Upper lobe of left lung (tissue), 6 donors: Measurements from ENCODE around the gene OSBPL3. TPM values are rescaled to one million over a fixed set of nuclear protein-coding genes. Genes with fewer than 3 reads are reported as not detected.

Experiments used
- ATAC-seq, 2 donors: fragments of 200-7000 bp; cut with Tn5 transposase; one replicate each; pipeline ENCODE4 v1.9.1; 2022; ENCODE audit warnings: mild to moderate bottlenecking in 2 of 2, moderate library complexity in 2 of 2; ENCODE audit not compliant: low FRiP score in 2 of 2
- DNase-seq, 2 donors: peaks; one replicate each; pipeline ENCODE4 v3.0.0-alpha.2; 2019 to 2020
- H3K27ac ChIP-seq, 4 donors: fragments of 200-600 bp; sonication (generic); one replicate each; pipeline ENCODE4 v1.5.1; 2016 to 2019
- H3K27me3 ChIP-seq, 4 donors: fragments of 200-600 bp; sonication (generic); one replicate each; pipeline ENCODE4 v1.5.1; 2017 to 2019
- H3K36me3 ChIP-seq, 4 donors: fragments of 200-600 bp; sonication (generic); one replicate each; pipeline ENCODE4 v1.5.1; 2016 to 2019
- H3K4me1 ChIP-seq, 4 donors: fragments of 200-600 bp; sonication (generic); one replicate each; pipeline ENCODE4 v1.5.1; 2018 to 2019
- H3K4me3 ChIP-seq, 4 donors: fragments of 200-600 bp; sonication (generic); one replicate each; pipeline ENCODE4 v1.5.1; 2017 to 2019; ENCODE audit warnings: mild to moderate bottlenecking in 2 of 4, moderate library complexity in 1 of 4
- H3K9me3 ChIP-seq, 4 donors: fragments of 200-600 bp; sonication (generic); one replicate each; pipeline ENCODE4 v1.5.1; 2018 to 2019
- EP300 ChIP-seq, 4 donors: sonication (generic); formaldehyde crosslinking; IDR thresholded peaks; one replicate each; pipeline ENCODE4 v1.5.1; 2017; ENCODE audit warnings: antibody characterized with exemption in 4 of 4, control low read depth in 2 of 4
- POLR2A ChIP-seq, 4 donors: fragments of 450-650 bp; IDR thresholded peaks; one replicate each; pipeline ENCODE4 v1.5.1; 2016 to 2017; ENCODE audit warnings: antibody characterized with exemption in 4 of 4, mild to moderate bottlenecking in 2 of 4
- POLR2AphosphoS5 ChIP-seq, 2 donors: sonication (generic); formaldehyde crosslinking; IDR thresholded peaks; one replicate each; pipeline ENCODE4 v1.5.1; 2017; ENCODE audit warnings: antibody characterized with exemption in 2 of 2
- WGBS, 2 donors: methylation state at CpG; one replicate each; pipeline ENCODE4 v1.1.5; 2017 to 2018; 5-methylcytosine and 5-hydroxymethylcytosine counted together
- total RNA-seq, 6 donors: library from RNA; depleted of rRNA in 4 of 6; stranded (reverse); fragments of >200 nt in 4 of 6; gene quantifications; one replicate each; pipeline versions ENCODE4 v1.1.0 to v1.2.1, GENCODE V29; 2016 to 2021
- TF ChIP-seq, protein P1 (sequence below), 6 experiments: fragments of 450-650 bp in 4 of 6; fragments of 200-600 bp in 2 of 6; sonication (generic) in 2 of 6; IDR thresholded peaks; one replicate each; pipeline ENCODE4 v1.5.1; 2016 to 2019; ENCODE audit warnings: antibody characterized with exemption in 6 of 6
- donor health status: DM: no; HTN: no; CAD: no; lungs with moderate emphysema.
- donor health status: DM: no; HTN: yes; CAD: no; lungs with severe emphysema.

Gene OSBPL3
- total RNA-seq, 6 donors from 2014 or later, result 17.5 to 55.5 (median 21.7) TPM

DNA sequence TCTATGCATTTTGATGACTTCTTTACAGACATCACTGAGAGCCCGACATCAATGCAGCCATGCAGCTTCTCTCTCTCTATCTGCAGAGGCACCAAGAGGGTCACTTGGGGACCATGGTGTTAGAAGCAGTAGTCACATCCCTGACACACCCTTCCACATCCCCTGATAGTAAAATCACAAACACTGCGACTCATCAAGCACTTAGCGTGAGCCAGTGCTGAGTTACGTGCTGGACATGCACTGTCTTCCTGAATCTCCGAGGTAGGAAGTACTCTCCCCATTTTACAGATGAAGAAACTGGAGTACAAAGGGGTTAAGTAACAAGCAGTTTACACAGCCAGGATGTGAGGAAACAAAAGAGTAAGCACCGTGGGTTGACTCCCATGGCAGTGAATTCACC is 109.2 kb downstream of the OSBPL3 start:
- TF ChIP-seq, protein P1, sequence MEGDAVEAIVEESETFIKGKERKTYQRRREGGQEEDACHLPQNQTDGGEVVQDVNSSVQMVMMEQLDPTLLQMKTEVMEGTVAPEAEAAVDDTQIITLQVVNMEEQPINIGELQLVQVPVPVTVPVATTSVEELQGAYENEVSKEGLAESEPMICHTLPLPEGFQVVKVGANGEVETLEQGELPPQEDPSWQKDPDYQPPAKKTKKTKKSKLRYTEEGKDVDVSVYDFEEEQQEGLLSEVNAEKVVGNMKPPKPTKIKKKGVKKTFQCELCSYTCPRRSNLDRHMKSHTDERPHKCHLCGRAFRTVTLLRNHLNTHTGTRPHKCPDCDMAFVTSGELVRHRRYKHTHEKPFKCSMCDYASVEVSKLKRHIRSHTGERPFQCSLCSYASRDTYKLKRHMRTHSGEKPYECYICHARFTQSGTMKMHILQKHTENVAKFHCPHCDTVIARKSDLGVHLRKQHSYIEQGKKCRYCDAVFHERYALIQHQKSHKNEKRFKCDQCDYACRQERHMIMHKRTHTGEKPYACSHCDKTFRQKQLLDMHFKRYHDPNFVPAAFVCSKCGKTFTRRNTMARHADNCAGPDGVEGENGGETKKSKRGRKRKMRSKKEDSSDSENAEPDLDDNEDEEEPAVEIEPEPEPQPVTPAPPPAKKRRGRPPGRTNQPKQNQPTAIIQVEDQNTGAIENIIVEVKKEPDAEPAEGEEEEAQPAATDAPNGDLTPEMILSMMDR (IDR thresholded peaks at IDR 0.05), result no peak
- no peak for TF ChIP-seq POLR2A (IDR thresholded peaks at IDR 0.05)
- no peak for TF ChIP-seq POLR2AphosphoS5 (IDR thresholded peaks at IDR 0.05)
- no peak for TF ChIP-seq EP300 (IDR thresholded peaks at IDR 0.05)
- Histone ChIP-seq H3K4me3 (no peak overlapping the region), H3K9me3 (no peaks in the 10 kb centered on the region), H3K4me1 (no peaks in the 10 kb centered on the region), H3K27ac (no peak overlapping the region), H3K27me3 (no peaks in the 10 kb centered on the region), H3K36me3 (peaks cover 0 to 3% (median 0%) of the 10 kb centered on the region in 4 donors)
- ATAC-seq (no peak), DNase-seq (no peak)
- 83 to 92% methylated on average over 6 of the region's 6 CpGs for WGBS, 2 donors

DNA sequence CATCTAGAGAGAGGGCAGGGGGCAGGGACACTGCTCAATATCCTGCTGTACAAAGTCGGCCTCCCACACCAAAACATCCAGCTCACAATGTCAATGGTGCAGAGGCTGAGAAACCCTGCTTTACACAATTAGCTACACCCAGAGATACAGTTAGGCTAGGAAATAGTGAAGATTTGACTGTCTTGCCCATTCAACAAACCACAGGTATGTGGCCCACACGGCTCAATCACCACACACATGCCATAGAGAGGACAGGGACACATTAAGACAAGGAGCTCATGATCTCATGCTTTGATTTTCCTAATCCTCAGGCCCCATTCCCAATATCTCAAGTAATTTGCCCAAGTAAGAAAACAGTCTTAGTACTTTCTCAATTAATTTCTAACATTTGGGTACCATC is 110.4 kb downstream of the OSBPL3 start:
- Histone ChIP-seq H3K9me3 (no peaks in the 10 kb centered on the region), H3K4me1 (no peaks in the 10 kb centered on the region), H3K27me3 (no peaks in the 10 kb centered on the region), H3K4me3 (no peak overlapping the region), H3K27ac (no peak overlapping the region), H3K36me3 (peaks cover 0 to 6% (median 0%) of the 10 kb centered on the region in 4 donors)
- no peak for ATAC-seq
- 85 to 86% methylated on average over 2 of the region's 2 CpGs for WGBS, 2 donors
- TF ChIP-seq, protein P1 (IDR thresholded peaks at IDR 0.05), result no peak
- TF ChIP-seq POLR2A (IDR thresholded peaks at IDR 0.05), result no peak
- TF ChIP-seq POLR2AphosphoS5 (IDR thresholded peaks at IDR 0.05), result no peak
- no peak for TF ChIP-seq EP300 (IDR thresholded peaks at IDR 0.05)
- no peak for DNase-seq

DNA sequence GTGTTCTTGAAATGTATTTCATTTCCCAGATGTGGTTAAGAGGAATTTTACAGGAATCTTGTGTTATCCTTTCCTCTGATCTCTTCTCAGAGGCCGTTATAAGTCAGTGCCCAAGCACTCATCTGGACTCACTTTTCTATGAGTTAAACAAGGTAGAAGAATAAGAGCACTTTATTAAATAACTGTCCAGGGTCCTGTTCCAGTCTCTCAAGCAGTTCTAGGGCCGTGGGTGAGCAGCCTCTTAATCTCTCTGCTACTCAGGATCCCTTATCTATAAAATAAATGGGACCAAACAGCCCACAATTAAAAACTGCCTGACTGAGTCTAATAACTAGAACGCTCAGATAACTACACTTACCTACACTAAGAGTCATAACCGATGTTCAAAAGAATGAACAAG is 111.2 kb downstream of the OSBPL3 start:
- DNase-seq, result no peak
- WGBS, 2 donors, result 62 to 64% methylated on average over 4 of the region's 4 CpGs
- no peaks in the 10 kb centered on the region for H3K4me1 ChIP-seq
- H3K27me3 ChIP-seq, result no peaks in the 10 kb centered on the region
- H3K4me3 ChIP-seq, result no peak overlapping the region
- no peaks in the 10 kb centered on the region for H3K9me3 ChIP-seq
- no peak overlapping the region for H3K27ac ChIP-seq
- H3K36me3 ChIP-seq, result peaks cover 0 to 6% (median 0%) of the 10 kb centered on the region in 4 donors
- no peak for ATAC-seq
- no peak for TF ChIP-seq POLR2AphosphoS5 (IDR thresholded peaks at IDR 0.05)
- TF ChIP-seq, protein P1 (IDR thresholded peaks at IDR 0.05), result no peak
- TF ChIP-seq POLR2A (IDR thresholded peaks at IDR 0.05), result no peak
- no peak for TF ChIP-seq EP300 (IDR thresholded peaks at IDR 0.05)

DNA sequence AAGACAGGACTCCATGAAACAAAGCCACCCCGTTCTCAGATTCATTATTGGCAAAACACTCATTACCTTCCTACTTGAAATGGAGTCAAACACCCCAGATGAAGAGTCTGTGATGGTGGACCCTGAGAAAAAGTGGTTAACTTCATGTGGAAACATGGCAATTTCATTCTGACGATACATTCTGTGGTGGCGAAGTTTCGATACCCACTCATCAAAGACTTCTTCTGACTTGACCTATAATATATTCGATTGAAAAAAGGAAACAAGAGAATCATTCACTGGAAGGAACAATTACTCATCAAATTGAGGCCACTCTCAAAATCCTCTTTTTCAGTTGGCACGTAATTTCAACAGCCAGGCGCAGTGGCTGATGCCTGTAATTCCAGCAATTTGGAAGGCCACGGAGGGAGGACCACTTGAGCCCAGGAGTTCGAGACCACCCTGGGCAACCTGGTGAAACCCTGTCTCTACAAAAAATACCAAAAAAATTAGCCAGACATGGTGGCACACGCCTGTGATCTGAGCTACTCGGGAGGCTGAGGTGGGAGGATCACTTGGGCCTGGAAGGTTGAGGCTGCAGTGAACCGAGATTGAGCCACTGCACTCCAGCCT is 113.9 kb downstream of the OSBPL3 start:
- H3K36me3 ChIP-seq, result peaks cover 0 to 8% (median 0%) of the 10 kb centered on the region in 4 donors
- H3K4me3 ChIP-seq, result no peak overlapping the region
- no peaks in the 10 kb centered on the region for H3K27me3 ChIP-seq
- no peak for DNase-seq
- no peak for ATAC-seq
- H3K9me3 ChIP-seq, result no peaks in the 10 kb centered on the region
- H3K27ac ChIP-seq, result no peak overlapping the region
- 84 to 86% methylated on average over 12 of the region's 12 CpGs for WGBS, 2 donors
- H3K4me1 ChIP-seq, result no peaks in the 10 kb centered on the region
- TF ChIP-seq POLR2A (IDR thresholded peaks at IDR 0.05) (no peak), POLR2AphosphoS5 (IDR thresholded peaks at IDR 0.05) (no peak), EP300 (IDR thresholded peaks at IDR 0.05) (no peak)
- TF ChIP-seq, protein P1 (IDR thresholded peaks at IDR 0.05), result no peak

DNA sequence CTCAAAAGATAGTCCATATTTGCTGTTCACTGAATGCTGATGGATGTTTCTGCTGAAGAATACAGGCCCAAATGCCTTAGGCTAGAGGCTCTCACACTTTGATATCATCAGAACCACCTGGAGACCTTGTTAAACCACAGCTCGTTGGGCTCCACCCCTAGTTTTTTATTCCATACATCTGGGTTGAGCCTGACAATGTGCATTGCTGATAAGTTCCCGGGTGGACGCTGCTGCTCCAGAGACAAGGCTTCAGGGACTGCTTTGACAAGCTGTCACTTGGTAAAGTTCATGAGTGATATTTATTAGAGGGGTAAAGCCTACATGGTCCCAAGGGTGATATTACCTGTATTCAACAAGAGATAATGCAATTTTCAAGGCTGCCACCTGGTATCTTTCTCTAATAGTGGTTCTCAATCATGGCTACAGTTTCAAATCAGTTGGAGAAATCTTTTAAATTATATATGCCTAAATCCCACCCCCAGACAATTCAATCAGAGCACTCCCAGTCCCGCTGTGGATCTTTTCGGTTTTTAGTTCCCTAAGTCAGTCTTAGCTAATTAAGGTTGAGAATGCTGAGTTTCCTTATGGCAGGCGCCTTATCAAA is 115.7 kb downstream of the OSBPL3 start:
- Histone ChIP-seq H3K27ac (no peak overlapping the region), H3K4me1 (no peaks in the 10 kb centered on the region), H3K9me3 (no peaks in the 10 kb centered on the region), H3K4me3 (no peak overlapping the region), H3K27me3 (no peaks in the 10 kb centered on the region), H3K36me3 (peaks cover 0 to 9% (median 0%) of the 10 kb centered on the region in 4 donors)
- TF ChIP-seq, protein P1 (IDR thresholded peaks at IDR 0.05), result no peak
- no peak for TF ChIP-seq POLR2A (IDR thresholded peaks at IDR 0.05)
- no peak for TF ChIP-seq EP300 (IDR thresholded peaks at IDR 0.05)
- no peak for TF ChIP-seq POLR2AphosphoS5 (IDR thresholded peaks at IDR 0.05)
- WGBS, 2 donors, result 94 to 96% methylated on average over 6 of the region's 6 CpGs
- no peak for DNase-seq
- ATAC-seq, result no peak
